Cardiac muscle cell (in vitro differentiated cells and primary cell): Measurements from ENCODE around the gene DELE1. TPM values are rescaled to one million over a fixed set of nuclear protein-coding genes. Genes with fewer than 3 reads are reported as not detected.

Experiments
- DNase-seq, 2 donors: peaks; one replicate each; pipeline versions ENCODE4 v3.0.0 to v3.0.0-alpha.2; 2010 to 2017; ENCODE audit warnings: low read depth in 1 of 2, low spot score in 1 of 2
- H3K27ac ChIP-seq: fragments of 200-600 bp; sonication (generic); 2 replicates; pipeline ENCODE4 v1.5.1; 2016
- H3K27me3 ChIP-seq: fragments of 200-600 bp; sonication (generic); 2 replicates; pipeline ENCODE4 v1.6.0; 2016; ENCODE audit warnings: control low read depth
- H3K36me3 ChIP-seq: fragments of 200-600 bp; sonication (generic); 2 replicates; pipeline ENCODE4 v1.5.1; 2016; ENCODE audit warnings: control low read depth
- H3K4me1 ChIP-seq: fragments of 200-600 bp; sonication (generic); 2 replicates; pipeline ENCODE4 v1.8.1; 2017; ENCODE audit warnings: low read depth, mild to moderate bottlenecking, mixed run types
- H3K4me3 ChIP-seq: fragments of 200-600 bp; sonication (generic); 2 replicates; pipeline ENCODE4 v1.5.1; 2016; ENCODE audit warnings: mild to moderate bottlenecking
- H3K9me3 ChIP-seq: fragments of 200-600 bp; sonication (generic); 2 replicates; pipeline ENCODE4 v1.5.1; 2017; ENCODE audit warnings: low read depth, mild to moderate bottlenecking, control low read depth
- polyA plus RNA-seq: library from polyadenylated mRNA; unstranded; fragments of >200 nt; fragmentation: Nextera tagmentation; extraction: Ambion mirVana; gene quantifications from 2 replicates; pipeline ENCODE4 v1.2.1, GENCODE V29; 2016
- total RNA-seq: library from RNA; depleted of rRNA; stranded (reverse); fragments of >200 nt; gene quantifications from 2 replicates; pipeline ENCODE4 v1.2.3, GENCODE V29; 2016
- TF ChIP-seq, protein P1 (sequence below): IDR thresholded peaks from 2 replicates; pipeline ENCODE4 v1.5.1; 2012; ENCODE audit warnings: low read depth, mild to moderate bottlenecking, low read length

DELE1 gene
- total and polyA plus RNA-seq, 2 experiments from 2014 or later, result 58.1 to 101 TPM

DNA sequence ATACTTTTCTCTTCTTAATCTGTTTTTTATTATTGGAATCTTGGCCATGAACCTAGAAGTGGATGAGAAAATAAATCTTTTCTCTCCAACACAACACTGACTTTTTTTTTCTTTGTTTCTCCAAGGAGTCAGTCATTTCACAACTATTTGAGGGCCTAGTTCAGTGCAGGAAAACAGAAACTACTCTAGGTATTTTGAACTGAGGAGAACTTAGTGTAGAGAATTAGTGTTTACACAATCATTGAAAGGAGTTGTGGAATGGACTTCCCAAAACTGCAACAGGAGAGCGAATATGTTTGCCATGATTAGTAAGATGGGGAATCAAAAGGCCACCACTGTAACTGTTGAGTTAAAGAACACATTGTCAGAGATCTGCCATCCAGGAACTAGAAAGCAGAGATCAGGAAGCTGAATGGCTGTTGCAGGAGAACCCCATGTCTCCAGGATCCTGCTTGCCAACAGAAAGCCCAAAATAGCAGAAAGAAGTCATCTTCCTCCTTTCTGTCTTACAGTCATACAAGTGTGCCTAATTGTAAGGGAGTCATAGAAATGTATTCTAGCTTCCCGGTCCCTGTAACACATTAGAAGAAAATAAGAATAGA lies 25.1 kb upstream of the DELE1 start:
- Histone ChIP-seq H3K4me3 (no peak overlapping the region), H3K9me3 (no peaks in the 10 kb centered on the region), H3K27me3 (no peaks in the 10 kb centered on the region), H3K27ac (no peak overlapping the region), H3K36me3 (no peaks in the 10 kb centered on the region), H3K4me1 (no peaks in the 10 kb centered on the region)
- TF ChIP-seq, protein P1, sequence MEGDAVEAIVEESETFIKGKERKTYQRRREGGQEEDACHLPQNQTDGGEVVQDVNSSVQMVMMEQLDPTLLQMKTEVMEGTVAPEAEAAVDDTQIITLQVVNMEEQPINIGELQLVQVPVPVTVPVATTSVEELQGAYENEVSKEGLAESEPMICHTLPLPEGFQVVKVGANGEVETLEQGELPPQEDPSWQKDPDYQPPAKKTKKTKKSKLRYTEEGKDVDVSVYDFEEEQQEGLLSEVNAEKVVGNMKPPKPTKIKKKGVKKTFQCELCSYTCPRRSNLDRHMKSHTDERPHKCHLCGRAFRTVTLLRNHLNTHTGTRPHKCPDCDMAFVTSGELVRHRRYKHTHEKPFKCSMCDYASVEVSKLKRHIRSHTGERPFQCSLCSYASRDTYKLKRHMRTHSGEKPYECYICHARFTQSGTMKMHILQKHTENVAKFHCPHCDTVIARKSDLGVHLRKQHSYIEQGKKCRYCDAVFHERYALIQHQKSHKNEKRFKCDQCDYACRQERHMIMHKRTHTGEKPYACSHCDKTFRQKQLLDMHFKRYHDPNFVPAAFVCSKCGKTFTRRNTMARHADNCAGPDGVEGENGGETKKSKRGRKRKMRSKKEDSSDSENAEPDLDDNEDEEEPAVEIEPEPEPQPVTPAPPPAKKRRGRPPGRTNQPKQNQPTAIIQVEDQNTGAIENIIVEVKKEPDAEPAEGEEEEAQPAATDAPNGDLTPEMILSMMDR, result no peak
- no peak for DNase-seq

DNA sequence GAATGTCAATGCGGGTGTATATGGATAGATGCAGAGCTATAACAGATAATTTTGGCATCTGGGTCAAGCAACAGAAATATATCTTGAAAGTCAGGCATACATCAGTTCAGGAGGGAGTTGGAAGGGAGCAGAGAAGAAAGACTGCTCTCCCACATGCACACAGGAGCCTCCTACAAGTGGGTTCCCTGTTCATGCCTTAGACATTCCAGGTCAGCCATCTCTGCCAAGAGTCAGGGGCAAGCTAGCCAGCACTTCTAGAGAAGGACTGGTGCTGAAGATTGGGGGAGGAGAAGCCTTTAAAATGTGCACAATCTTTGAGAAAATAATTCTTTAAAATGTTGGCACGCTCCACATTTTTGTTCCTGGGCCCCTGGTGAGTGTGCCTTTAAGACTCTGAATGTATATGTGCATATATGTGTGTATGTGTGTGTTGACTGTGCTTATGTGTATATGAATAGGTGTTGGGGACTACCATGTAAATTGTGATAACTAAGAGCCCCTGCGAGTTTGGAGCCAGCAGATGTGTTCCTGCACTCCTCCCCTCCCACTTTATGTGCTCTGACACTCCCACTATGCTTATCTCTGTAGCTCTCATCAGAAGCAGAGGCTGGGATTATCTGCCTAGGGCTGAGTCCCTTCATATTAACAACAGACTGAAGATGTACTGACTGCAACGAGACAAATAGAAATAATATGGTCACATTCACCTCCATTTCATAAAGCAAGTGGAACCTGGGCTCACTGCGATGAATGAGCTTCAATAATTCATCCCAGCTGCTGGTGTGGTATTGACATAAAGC lies 21.5 kb upstream of the DELE1 start:
- Histone ChIP-seq H3K27ac (no peak overlapping the region), H3K4me1 (no peaks in the 10 kb centered on the region), H3K36me3 (no peaks in the 10 kb centered on the region), H3K9me3 (no peaks in the 10 kb centered on the region), H3K27me3 (no peaks in the 10 kb centered on the region), H3K4me3 (no peak overlapping the region)
- DNase-seq, result peak in 1 of 2 donors; percentile 36
- TF ChIP-seq, protein P1, result no peak

DNA sequence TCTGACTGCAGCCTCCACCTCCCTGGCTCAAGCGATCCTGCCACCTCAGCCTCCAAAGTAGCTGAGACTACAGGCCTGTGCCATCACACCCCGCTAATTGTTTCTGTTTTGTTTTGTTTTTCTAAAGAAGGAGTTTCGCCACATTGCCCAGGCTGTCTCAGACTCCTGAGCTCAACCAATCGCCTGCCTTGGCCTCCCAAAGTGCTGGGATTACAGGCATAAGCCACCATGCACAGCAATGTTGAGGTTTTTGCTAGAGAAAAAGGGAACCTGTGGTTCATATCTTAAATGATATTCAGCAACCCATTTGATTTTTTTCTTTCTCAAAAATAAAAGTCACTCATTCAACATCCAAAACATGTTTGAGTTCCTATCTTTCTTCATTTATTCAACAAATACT lies 20.4 kb upstream of the DELE1 start:
- Histone ChIP-seq H3K27ac (no peak overlapping the region), H3K9me3 (no peaks in the 10 kb centered on the region), H3K4me1 (no peaks in the 10 kb centered on the region), H3K36me3 (no peaks in the 10 kb centered on the region), H3K4me3 (no peak overlapping the region), H3K27me3 (no peaks in the 10 kb centered on the region)
- TF ChIP-seq, protein P1, result no peak
- no peak for DNase-seq

DNA sequence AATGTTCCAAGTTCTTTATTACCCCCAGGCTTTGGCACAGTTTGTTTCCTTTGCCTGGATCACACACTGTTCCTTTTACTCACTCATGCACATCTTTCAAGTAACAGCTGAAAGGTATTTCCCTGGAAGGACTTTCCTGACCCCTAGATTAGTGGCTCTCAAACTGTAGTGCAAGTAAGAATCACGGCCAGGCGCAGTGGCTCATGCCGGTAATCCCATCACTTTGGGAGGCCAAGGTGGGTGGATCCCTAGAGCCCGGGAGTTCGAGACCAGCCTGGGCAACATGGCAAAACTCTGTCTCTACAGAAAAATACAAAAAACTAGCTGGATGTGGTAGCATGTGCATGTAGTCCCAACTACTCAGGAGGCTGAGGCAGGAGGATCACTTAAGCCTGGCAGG lies 19.1 kb upstream of the DELE1 start:
- H3K4me3 ChIP-seq, result no peak overlapping the region
- no peaks in the 10 kb centered on the region for H3K9me3 ChIP-seq
- H3K27ac ChIP-seq, result no peak overlapping the region
- no peaks in the 10 kb centered on the region for H3K36me3 ChIP-seq
- H3K27me3 ChIP-seq, result no peaks in the 10 kb centered on the region
- no peak for DNase-seq
- TF ChIP-seq, protein P1, result no peak
- no peaks in the 10 kb centered on the region for H3K4me1 ChIP-seq

DNA sequence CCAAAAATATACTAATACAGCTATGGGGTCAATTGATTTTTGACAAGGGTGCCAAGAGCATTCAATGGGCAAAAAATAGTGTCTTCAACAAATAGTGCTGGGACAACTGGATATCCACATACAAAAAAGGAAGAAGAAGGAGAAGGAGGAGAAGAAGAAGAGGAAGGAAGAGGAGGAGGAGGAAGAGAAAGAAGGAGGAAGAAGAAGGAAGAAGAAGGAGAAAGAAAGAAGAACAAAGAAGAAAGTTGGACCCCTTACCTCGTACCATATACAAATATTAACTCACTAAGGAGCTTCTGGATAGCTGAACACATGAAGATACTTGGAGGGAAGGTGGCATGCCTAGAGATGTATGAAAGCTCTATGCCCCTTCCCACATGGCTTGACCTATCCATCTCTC lies 17.2 kb upstream of the DELE1 start:
- no peak for DNase-seq
- H3K36me3 ChIP-seq, result no peaks in the 10 kb centered on the region
- H3K4me3 ChIP-seq, result no peak overlapping the region
- TF ChIP-seq, protein P1, result no peak
- no peaks in the 10 kb centered on the region for H3K27me3 ChIP-seq
- H3K4me1 ChIP-seq, result no peaks in the 10 kb centered on the region
- no peaks in the 10 kb centered on the region for H3K9me3 ChIP-seq
- H3K27ac ChIP-seq, result no peak overlapping the region
